ENCODE measurements around the gene C22orf23.

- TF ChIP-seq CTCF (IDR thresholded peaks at IDR 0.05) (no peak), POLR2A (IDR thresholded peaks at IDR 0.05) (no peak)
Observed at GRCh38 chr22:37971475-37972434, 18.4 kb upstream of the C22orf23 start.
